ENCODE data around the gene PICK1.

GRCh38 chr22:38035530-38035885 lies 21.7 kb upstream of the PICK1 start:
- TF ChIP-seq E2F4 (IDR thresholded peaks at IDR 0.05; ENCODE audit: low read depth, low read length) (no peak), CBX5 (IDR thresholded peaks at IDR 0.05; ENCODE audit: low read depth) (no peak), TAF1 (IDR thresholded peaks at IDR 0.05; ENCODE audit: borderline replicate concordance, low read depth, low read length) (no peak), NR2F1 (conservative IDR thresholded peaks at IDR 0.05) (no peak), RELA (IDR thresholded peaks at IDR 0.05; ENCODE audit: borderline replicate concordance, partially characterized antibody) (no peak), CTCF (IDR thresholded peaks at IDR 0.05 in 2 of 3, conservative IDR thresholded peaks at IDR 0.05 in 1 of 3; ENCODE audit: control insufficient read depth in 2 of 3, extremely low read depth in 1 of 3, insufficient read depth in 1 of 3, low read depth in 3 of 3, low read length in 3 of 3) (no peak), POLR2AphosphoS5 (IDR thresholded peaks at IDR 0.05; ENCODE audit: low read length) (no peak), PML (IDR thresholded peaks at IDR 0.05; ENCODE audit: low read length) (no peak), STAT1 (conservative IDR thresholded peaks at IDR 0.05) (no peak)
